ENCODE measurements around the gene CDH4.

CDH4 gene

GRCh38 chr20:61570646-61571195 is 318.7 kb downstream of the CDH4 start:
- DNase-seq: no peak

DNA sequence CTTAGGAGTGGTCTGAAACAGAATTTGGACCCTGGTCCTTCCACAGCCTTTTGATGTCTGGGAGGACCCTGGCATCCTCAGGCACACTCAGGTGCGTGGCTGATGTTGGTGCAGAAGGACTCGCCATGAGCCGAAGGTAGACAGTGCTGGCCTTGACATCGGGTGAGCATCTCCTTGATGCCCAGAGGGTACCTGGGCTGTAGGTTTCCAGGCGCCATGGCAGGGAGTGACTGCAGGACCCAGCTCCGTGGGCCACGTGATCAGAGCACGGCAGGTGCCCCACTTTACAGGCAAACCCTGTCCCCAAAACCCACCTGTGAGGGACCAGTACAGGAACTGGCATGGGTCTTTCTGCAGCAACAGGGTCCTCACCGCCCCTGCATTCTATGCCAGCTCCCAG is 319.2 kb downstream of the CDH4 start:
- no peak for DNase-seq

- DNase-seq: no peak
Observed at GRCh38 chr20:61571916-61572711, 320.1 kb downstream of the CDH4 start.

DNA sequence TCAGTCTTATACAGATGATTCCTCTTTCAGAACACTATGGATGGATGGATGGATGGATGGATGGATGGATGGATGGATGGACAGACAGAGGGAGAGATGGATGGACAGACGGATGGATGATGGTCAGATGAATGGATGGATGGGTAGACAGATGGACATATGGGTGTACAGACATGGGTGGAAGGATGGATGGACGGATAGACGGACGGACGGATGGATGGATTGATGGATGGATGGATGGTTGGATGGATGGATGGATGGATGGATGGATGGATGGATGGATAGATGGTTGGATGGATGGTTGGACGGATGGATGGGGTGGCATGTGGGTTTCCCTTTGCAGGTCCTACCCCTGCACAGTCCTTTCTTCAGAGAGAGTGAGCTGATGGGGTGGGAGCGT is 320.7 kb downstream of the CDH4 start:
- DNase-seq: no peak

- DNase-seq: no peak
Observed at GRCh38 chr20:61573415-61574305, 321.6 kb downstream of the CDH4 start.

DNA sequence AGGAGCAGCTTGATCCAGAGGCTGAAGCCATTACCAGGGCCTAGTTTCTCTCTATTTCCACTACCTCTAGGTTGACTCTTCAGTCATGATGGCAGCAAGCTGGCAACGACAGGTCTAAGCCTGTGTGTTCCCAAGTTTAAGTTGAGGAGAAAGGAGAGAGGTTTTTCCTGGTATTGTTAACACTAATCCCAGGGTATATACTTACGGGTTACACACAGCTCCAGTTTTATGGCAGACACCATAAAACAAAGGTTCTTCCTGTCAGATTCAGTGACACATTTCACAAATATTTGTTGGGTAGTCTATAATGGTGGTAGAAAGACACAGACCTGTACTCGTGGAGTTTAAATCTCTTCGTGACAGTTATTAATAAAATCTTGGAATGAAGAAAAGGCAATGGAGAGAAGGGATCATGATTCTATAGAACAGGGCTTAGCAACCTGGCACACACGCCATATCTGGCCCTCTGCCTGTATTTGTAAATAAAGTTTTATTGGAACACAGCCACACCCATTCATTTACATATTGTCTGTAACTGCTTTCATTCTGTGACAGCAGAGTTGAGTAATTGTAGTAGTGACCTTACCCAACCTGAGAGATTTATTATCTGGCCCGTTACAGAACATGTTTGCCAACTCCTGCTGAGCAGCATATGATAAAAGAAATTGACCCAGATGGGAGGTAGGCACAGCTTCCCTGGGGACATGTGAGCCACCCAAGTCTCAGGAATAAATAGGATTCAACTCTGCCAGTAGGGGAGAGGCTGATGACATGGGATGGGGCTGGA is 323.3 kb downstream of the CDH4 start:
- no peak for DNase-seq

GRCh38 chr20:61576372-61576771 is 324.3 kb downstream of the CDH4 start:
- no peak for DNase-seq

DNA sequence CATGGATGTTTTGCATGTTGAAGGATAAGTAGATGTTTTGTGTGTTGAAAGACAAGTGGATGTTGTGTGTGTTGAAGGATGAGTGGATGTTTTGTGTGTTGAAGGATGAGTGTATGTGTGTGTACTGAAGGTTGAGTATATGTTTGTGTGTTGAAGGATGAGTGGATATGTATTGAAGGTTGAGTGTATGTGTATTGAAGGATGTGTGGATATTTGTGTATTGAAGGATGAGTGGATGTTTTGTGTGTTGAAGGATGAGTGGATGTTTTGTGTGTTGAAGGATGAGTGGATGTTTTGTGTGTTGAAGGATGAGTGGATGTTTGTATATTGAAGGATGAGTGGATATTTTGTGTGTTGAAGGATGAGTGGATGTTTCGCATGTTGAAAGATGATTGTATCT is 325.0 kb downstream of the CDH4 start:
- DNase-seq: no peak

GRCh38 chr20:61579908-61580307 is 327.8 kb downstream of the CDH4 start:
- no peak for DNase-seq

GRCh38 chr20:61580958-61581824 is 329.1 kb downstream of the CDH4 start:
- DNase-seq: no peak

- no peak for DNase-seq
Observed at GRCh38 chr20:61581825-61582188, 329.7 kb downstream of the CDH4 start.

DNA sequence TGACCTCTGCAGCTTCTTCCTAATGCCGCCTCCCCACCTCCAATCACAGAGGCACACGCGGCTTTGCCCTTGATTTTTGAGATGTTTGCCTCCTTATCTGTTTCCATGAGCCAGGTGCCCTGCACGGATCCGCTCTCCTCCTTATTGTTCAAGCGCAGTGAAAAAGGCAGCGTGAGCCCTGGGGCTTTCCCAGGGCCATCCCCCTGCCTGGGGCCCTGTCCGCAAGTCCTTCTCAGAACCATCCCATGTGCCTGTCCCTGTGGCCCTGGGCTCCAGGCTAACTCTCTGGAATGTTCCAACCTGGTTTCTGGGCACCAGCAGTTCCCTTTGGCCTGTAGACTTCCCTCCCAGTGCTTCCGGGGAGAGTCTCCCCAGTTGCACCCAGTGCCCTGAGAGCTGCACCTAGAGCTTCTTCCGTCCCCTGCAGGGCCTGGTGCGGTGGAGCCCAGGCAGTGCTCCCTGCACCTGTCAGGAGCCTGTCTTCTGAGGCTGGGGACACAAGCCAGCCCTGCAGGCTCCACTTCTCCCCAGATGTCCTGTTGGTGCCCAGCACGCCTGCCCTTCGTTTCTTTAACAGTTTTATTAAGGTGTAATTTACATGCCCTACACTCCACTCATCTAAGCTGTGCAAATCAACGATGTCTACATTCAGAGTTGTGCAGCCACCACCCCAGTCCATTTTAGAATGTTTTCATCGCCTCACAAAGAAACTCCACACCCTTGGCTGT is 330.3 kb downstream of the CDH4 start:
- no peak for DNase-seq

DNA sequence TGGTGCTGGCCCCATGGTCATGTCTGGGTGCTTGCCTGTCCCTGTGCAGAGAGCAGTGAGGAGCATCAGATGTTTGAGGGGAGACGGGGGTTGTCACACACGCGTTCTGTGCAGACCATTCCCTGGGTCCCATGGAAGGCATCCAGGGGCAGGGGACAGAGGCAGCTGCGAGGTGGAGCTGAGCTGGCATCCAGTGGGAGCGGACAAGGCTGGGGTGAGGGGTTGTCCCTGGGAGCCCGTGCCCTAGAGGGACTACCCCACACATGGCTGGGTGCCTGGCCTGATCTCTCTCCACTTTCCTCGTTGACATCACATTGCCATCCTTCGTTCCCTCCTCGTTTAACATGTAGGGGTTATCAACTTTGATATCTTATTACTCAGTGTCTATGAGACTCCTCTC is 331.3 kb downstream of the CDH4 start:
- DNase-seq: no peak

GRCh38 chr20:61584851-61585250 is 332.8 kb downstream of the CDH4 start:
- DNase-seq: no peak

DNA sequence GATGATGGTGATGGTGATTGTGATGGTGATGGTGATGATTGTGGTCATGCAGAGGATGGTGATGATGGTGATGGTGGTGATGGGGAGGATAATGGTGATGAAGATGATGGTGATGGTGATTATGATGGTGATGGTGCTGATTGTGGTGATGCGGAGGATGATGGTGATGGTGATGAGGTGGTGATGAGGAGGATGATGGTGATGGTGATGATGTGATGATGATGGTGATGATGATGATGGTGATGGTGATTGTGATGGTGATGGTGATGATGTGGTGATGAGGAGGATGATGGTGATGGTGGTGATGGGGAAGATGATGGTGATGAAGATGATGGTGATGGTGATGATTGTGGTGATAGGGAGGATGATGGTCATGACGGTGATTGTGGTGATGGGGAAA is 333.7 kb downstream of the CDH4 start:
- no peak for DNase-seq

GRCh38 chr20:61587036-61587435 is 335.0 kb downstream of the CDH4 start:
- DNase-seq: no peak

GRCh38 chr20:61587681-61588289 is 335.7 kb downstream of the CDH4 start:
- DNase-seq: no peak

DNA sequence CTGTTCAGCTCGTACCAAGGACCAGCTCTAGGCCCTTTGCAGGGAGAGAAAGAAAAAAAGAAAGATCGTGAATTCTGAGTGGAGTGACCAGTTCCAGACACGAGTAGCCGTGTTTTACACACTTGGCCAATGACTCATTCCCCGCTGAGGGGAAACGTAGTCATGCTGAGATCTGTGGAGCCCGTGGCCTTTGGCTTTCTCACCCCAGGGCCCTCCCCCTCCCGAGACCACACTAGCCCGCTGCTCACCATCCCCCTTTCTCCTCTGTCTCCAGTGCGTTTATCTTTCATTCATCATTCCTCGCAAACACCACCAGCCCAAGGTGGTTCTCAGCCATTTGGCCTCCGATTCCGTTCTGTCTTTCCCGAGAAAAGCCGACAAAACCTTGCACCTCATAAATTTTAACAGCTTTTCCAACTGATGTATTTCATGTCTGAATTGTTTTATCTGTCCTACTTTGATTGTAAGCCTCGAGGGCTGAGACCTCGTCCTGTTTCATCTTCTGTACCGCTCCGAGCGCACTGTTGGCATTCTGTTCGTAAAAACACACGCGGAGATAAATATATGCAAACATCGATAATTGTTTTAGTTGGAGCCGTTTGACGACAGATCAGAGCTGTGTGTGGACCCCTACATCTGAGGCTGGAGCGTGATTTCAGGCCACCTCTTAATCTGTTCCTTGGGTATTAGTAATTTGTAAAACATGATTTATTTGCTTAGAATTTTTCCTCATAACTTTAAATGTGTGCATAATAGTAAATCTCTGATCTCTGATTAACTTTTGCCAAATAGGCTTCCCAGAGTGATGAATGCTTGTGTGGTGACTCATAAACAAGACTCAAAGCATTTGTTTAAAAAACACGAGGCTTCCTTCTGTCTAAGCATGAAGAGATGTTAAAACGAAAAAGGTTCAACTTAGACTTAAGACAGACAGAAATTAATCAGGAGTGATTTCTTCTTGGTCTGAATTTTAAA is 336.6 kb downstream of the CDH4 start:
- DNase-seq: no peak

GRCh38 chr20:61590236-61590635 is 338.2 kb downstream of the CDH4 start:
- no peak for DNase-seq

DNA sequence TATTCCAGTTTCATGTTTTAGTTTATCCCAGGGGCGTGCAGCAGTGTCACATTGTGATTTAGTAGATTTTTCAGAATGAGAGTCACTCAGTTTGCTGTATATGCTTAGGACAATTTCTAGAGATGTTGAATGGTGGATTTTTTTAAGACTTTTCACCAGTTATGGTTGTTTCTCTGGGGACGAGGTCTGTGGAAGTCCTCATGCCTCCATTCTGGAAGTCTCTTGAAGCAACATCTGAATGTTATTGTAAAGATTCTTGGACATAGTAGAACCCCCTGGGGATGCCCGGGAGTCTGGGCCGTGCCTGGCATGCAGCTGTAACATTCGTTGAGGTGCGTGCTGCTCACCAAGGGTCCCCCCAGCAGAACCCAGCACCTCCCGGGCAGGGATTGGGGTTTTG is 341.5 kb downstream of the CDH4 start:
- no peak for DNase-seq

Measured in NCI-H510A treated with DMSO at 0.1 percent for 48 hours (cell line).